ENCODE measurements around the gene IDH3B. TPM values are rescaled to one million over a fixed set of nuclear protein-coding genes. Genes with fewer than 3 reads are reported as not detected.

IDH3B gene
- total RNA-seq, 1 donor from 2014 or later, result 103 TPM

DNA sequence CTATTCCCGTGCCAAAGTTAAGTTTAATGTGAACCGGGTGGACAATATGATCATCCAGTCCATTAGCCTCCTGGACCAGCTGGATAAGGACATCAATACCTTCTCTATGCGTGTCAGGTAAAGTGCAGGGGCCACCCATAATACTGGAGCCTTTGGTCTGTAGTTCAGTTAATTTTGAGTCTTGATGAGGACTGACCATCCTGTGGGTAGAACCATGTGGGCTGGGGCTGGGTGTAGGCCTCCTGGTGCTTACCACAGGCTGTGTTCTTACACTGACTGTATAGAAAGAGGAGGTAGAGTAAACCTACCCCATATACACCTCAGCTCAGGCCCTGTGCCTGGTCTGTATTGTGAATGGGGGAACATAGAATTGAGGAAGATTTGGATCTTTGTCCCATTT is 9.2 kb downstream of the IDH3B start:
- Histone ChIP-seq H3K4me3 (ENCODE audit: low read depth, low read length) (no peak overlapping the region), H3K27me3 (ENCODE audit: control insufficient read depth, insufficient read depth, low read length) (no peaks in the 10 kb centered on the region), H3K36me3 (ENCODE audit: control insufficient read depth, insufficient read depth, low read length) (peaks cover 36% of the 10 kb centered on the region)
- DNase-seq (ENCODE audit: low read depth) (no peak), FAIRE-seq (no peak)
- TF ChIP-seq, protein P1, sequence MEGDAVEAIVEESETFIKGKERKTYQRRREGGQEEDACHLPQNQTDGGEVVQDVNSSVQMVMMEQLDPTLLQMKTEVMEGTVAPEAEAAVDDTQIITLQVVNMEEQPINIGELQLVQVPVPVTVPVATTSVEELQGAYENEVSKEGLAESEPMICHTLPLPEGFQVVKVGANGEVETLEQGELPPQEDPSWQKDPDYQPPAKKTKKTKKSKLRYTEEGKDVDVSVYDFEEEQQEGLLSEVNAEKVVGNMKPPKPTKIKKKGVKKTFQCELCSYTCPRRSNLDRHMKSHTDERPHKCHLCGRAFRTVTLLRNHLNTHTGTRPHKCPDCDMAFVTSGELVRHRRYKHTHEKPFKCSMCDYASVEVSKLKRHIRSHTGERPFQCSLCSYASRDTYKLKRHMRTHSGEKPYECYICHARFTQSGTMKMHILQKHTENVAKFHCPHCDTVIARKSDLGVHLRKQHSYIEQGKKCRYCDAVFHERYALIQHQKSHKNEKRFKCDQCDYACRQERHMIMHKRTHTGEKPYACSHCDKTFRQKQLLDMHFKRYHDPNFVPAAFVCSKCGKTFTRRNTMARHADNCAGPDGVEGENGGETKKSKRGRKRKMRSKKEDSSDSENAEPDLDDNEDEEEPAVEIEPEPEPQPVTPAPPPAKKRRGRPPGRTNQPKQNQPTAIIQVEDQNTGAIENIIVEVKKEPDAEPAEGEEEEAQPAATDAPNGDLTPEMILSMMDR (IDR thresholded peaks at IDR 0.05; ENCODE audit: insufficient read depth, low read length, severe bottlenecking), result no peak

DNA sequence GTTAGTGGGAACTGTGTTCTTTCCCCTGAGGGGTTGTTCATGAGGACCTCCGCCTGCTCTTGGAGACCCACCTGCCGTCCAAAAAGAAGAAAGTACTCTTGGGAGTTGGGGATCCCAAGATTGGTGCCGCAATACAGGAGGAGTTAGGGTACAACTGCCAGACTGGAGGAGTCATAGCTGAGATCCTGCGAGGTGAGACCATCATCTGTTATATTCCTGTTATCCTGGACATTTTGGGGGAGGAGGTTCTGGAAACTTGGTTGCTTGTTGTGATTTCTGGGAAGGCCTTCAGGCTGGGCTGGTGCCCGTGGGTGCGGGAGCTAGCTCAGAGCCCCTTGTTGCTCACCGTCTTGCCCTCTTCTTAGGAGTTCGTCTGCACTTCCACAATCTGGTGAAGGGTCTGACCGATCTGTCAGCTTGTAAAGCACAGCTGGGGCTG is 9.6 kb downstream of the IDH3B start:
- FAIRE-seq (no peak), DNase-seq (ENCODE audit: low read depth) (no peak)
- TF ChIP-seq, protein P1 (IDR thresholded peaks at IDR 0.05; ENCODE audit: insufficient read depth, low read length, severe bottlenecking), result no peak
- no peaks in the 10 kb centered on the region for H3K27me3 ChIP-seq (ENCODE audit: control insufficient read depth, insufficient read depth, low read length)
- H3K4me3 ChIP-seq (ENCODE audit: low read depth, low read length), result no peak overlapping the region
- peaks cover 36% of the 10 kb centered on the region for H3K36me3 ChIP-seq (ENCODE audit: control insufficient read depth, insufficient read depth, low read length)

DNA sequence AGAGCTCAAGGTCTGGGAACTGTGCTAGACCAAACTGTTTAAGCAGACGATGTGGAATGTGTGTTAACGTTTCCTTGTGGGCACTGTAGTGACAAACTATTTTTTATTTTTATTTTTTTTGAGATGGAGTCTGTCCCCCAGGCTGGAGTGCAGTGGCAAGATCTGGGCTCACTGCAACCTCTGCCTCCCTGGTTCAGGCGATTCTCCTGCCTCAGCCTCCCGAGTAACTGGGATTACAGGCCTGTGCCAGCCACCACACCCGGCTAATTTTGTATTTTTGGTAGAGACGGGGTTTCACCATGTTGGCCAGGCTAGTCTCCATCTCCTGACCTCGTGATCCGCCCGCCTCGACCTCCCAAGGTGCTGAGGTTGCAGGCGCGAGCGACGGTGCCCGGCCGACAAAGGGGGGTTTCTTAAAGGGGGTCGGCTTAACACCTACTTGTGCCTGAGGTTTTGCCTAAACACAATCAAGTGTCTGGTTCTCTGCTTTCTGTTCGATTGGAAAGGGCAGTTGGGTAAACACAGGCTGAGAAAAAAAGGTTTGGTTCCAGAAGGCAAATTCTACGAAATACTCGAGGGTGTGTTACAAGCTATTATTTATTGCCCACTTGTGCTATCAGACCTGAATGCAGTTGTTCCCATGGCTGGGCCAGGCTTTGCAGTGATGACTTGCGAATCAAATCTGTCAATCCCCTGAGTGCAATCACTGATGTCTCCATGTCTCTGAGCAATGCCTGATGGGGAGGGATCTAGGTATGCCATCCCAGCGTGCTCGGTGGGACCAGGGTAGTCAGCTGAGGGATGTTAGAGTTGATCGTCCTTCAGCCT is 10.2 kb downstream of the IDH3B start:
- no peak for FAIRE-seq
- no peaks in the 10 kb centered on the region for H3K27me3 ChIP-seq (ENCODE audit: control insufficient read depth, insufficient read depth, low read length)
- no peak for DNase-seq (ENCODE audit: low read depth)
- TF ChIP-seq, protein P1 (IDR thresholded peaks at IDR 0.05; ENCODE audit: insufficient read depth, low read length, severe bottlenecking), result no peak
- peaks cover 34% of the 10 kb centered on the region for H3K36me3 ChIP-seq (ENCODE audit: control insufficient read depth, insufficient read depth, low read length)
- peak overlapping the region; percentile 52 for H3K4me3 ChIP-seq (ENCODE audit: low read depth, low read length)

DNA sequence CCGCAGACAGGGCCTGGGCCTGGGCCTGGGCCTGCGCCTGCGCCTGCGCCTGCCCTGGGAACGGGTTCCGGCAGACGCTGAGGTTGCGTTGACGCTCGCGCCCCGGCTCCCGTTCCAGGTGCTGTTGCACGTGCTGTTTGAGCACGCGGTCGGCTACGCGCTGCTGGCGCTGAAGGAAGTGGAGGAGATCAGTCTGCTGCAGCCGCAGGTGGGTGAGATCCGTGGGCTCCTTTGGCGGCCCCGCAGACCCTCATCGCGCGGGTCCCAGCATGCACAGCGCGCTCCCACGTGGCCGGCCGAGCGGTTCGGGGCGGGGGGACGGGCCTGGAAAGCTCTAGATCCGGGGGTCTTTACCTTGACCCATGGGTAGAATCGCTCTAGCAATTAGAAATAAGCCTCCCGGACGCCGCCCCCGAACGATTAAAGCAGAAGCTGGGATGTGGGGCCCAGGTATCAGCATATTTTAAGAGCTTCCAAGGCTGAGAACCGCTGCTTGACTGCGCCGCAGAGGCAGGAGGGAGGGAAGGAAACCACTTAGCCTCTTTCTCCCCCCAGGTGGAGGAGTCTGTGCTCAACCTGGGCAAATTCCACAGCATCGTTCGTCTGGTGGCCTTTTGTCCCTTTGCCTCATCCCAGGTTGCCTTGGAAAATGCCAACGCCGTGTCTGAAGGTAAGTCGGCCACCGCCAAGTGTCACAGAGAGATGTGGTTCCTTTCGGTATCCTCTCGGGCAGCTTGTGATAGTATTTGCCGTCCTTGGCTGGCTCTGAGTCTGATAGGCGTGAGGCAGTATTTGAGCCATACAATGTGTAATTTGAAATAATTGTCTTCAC is 11.1 kb downstream of the IDH3B start:
- DNase-seq (ENCODE audit: low read depth) (peak; percentile 8), FAIRE-seq (no peak)
- Histone ChIP-seq H3K4me3 (ENCODE audit: low read depth, low read length) (peak overlapping the region; percentile 52), H3K36me3 (ENCODE audit: control insufficient read depth, insufficient read depth, low read length) (peaks cover 33% of the 10 kb centered on the region), H3K27me3 (ENCODE audit: control insufficient read depth, insufficient read depth, low read length) (no peaks in the 10 kb centered on the region)
- TF ChIP-seq, protein P1 (IDR thresholded peaks at IDR 0.05; ENCODE audit: insufficient read depth, low read length, severe bottlenecking), result no peak

DNA sequence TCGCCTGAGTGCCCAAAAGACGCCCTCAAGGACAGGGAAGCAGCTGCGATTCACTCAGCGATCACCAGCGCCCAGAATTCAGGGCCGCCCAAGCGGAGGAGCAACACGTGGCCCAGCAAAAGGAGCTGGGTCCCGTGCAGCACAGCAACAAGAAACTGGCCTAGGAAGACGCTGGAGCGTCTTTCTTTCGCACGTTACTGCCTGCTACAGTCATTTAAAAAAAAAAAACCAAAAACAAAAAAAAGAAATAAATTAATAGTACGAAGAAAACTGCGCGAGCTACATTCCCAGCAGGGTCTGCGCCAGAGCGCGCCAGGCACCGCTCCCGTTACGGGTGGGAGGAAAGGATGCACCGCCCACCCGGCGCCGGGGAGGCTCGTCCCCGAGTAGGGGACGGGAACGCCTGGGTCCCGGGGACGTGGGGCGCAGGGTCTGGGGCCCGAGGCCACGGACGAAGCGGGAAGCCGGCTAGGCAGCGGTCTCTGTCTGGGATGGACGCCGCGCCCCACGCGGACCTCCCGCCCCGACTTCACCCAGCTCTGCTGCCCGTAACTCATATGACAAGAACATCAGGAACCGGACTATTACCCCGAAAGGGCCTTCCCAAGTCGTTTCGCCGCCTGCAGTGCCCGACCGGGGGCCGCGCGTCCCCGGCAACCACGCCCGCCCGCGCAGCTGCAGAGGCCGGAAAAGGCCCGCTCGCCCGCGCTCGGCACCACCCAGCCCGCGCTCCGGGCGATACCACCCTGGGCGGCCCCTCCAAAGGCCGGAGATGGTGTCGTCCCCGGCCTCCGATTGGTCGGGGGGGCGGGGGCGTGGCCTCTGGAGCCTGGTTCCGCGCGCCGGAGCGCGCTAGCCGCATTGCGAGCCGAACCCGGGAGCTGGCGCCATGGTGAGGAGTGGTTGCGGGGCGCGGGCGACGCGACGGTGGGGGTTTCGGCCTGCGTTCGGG is 12.0 kb downstream of the IDH3B start, which contains the start of gene NOP56:
NOP56 (plus strand) TSS at position 861 of the 952 bp plus-strand sequence; CDS start at position 890, 29 bp downstream.
- no peaks in the 10 kb centered on the region for H3K27me3 ChIP-seq (ENCODE audit: control insufficient read depth, insufficient read depth, low read length)
- H3K36me3 ChIP-seq (ENCODE audit: control insufficient read depth, insufficient read depth, low read length), result peaks cover 31% of the 10 kb centered on the region
- no peak for FAIRE-seq
- peak; percentile 60 for DNase-seq (ENCODE audit: low read depth)
- H3K4me3 ChIP-seq (ENCODE audit: low read depth, low read length), result peak within 1 kb of the TSS; percentile 52
- TF ChIP-seq, protein P1 (IDR thresholded peaks at IDR 0.05; ENCODE audit: insufficient read depth, low read length, severe bottlenecking), result no peak

Measured in bronchial epithelial cell (primary cell).